ENCODE measurements around the gene ABCA9.

- no peak for TF ChIP-seq CTCF (IDR thresholded peaks at IDR 0.05; ENCODE audit: low read depth, low read length)
- TF ChIP-seq EZH2phosphoT487 (IDR thresholded peaks at IDR 0.05; ENCODE audit: low read depth) = no peak
These were observed 4.4 kb upstream of the ABCA9 start for GRCh38 chr17:69065113-69065512.

All from OCI-LY3 (cell line).